Uterus (tissue), 4 donors: ENCODE data around the gene ZRANB3. TPM values are rescaled to one million over a fixed set of nuclear protein-coding genes. Genes with fewer than 3 reads are reported as not detected.

Experiments used
- DNase-seq, 2 donors: peaks; one replicate each; pipeline ENCODE4 v3.0.0-alpha.2; 2019 to 2020
- H3K27ac ChIP-seq, 2 donors: fragments of 200-600 bp; sonication (generic); 1 replicate in 1 of 2; 2 replicates in 1 of 2; pipeline ENCODE4 v1.5.1; 2016 to 2018
- H3K27me3 ChIP-seq, 2 donors: fragments of 200-600 bp; sonication (generic); one replicate each; pipeline ENCODE4 v1.5.1; 2018 to 2019; ENCODE audit warnings: control low read depth in 1 of 2
- H3K36me3 ChIP-seq, 2 donors: fragments of 200-600 bp; sonication (generic); one replicate each; pipeline ENCODE4 v1.5.1; 2019; ENCODE audit warnings: control low read depth in 1 of 2
- H3K4me1 ChIP-seq, 2 donors: fragments of 200-600 bp; sonication (generic); one replicate each; pipeline ENCODE4 v1.5.1; 2018 to 2019; ENCODE audit warnings: control low read depth in 1 of 2
- H3K4me3 ChIP-seq, 2 donors: fragments of 200-600 bp; sonication (generic); 1 replicate in 1 of 2; 2 replicates in 1 of 2; pipeline ENCODE4 v1.5.1; 2018 to 2019; ENCODE audit warnings: mild to moderate bottlenecking in 1 of 2
- H3K9me3 ChIP-seq, 2 donors: fragments of 200-600 bp; sonication (generic); one replicate each; pipeline ENCODE4 v1.5.1; 2019; ENCODE audit warnings: control low read depth in 1 of 2
- CTCF ChIP-seq, 4 experiments: fragments of 200-600 bp in 2 of 4; fragments of 450-650 bp in 2 of 4; sonication (generic) in 2 of 4; IDR thresholded peaks; one replicate each; pipeline ENCODE4 v1.5.1; 2016 to 2019; ENCODE audit warnings: antibody characterized with exemption in 4 of 4, mild to moderate bottlenecking in 2 of 4, moderate library complexity in 1 of 4
- POLR2A ChIP-seq, 2 donors: fragments of 450-650 bp; IDR thresholded peaks; one replicate each; pipeline ENCODE4 v1.6.1; 2016; ENCODE audit warnings: antibody characterized with exemption in 2 of 2, mild to moderate bottlenecking in 1 of 2, moderate library complexity in 1 of 2
- intact Hi-C: fragments of 100-400 bp; cut with DNase I; formaldehyde crosslinking; loops from one replicate; pipeline ENCODE4 v1.15.1; 2023; ENCODE audit warnings: low total_unique reads
- total RNA-seq, 4 donors: library from RNA; depleted of rRNA in 3 of 4; stranded (reverse); fragments of >200 nt in 3 of 4; gene quantifications; one replicate each; pipeline versions ENCODE4 v1.1.0 to v1.2.4, GENCODE V29; 2014 to 2023
- donor health status: DM: yes; HTN: yes; CAD: no.

ZRANB3 gene
- total RNA-seq, 4 donors from 2014 or later = 1.8 to 24.3 (median 5.5) TPM

- no peaks in the 10 kb centered on the region for H3K27me3 ChIP-seq
- intact Hi-C loops = no loop called here
- H3K27ac ChIP-seq = no peak overlapping the region
- DNase-seq = no peak
- no peak overlapping the region for H3K4me3 ChIP-seq
- no peaks in the 10 kb centered on the region for H3K36me3 ChIP-seq
- H3K4me1 ChIP-seq = no peaks in the 10 kb centered on the region
- H3K9me3 ChIP-seq = no peaks in the 10 kb centered on the region
- TF ChIP-seq CTCF (IDR thresholded peaks at IDR 0.05) = no peak
- no peak for TF ChIP-seq POLR2A (IDR thresholded peaks at IDR 0.05)
Measured at GRCh38 chr2:135271006-135271405, 260.0 kb downstream of the ZRANB3 start.

GRCh38 chr2:135265960-135266490, 265.0 kb downstream of the ZRANB3 start:
- Histone ChIP-seq H3K4me3 (no peak overlapping the region), H3K9me3 (no peaks in the 10 kb centered on the region), H3K27ac (no peak overlapping the region), H3K27me3 (no peaks in the 10 kb centered on the region), H3K4me1 (no peaks in the 10 kb centered on the region), H3K36me3 (no peaks in the 10 kb centered on the region)
- DNase-seq = no peak
- intact Hi-C loops = no loop called here
- TF ChIP-seq POLR2A (IDR thresholded peaks at IDR 0.05) (no peak), CTCF (IDR thresholded peaks at IDR 0.05) (no peak)

- no peak for DNase-seq
- Histone ChIP-seq H3K4me1 (no peaks in the 10 kb centered on the region), H3K27me3 (no peaks in the 10 kb centered on the region), H3K9me3 (no peaks in the 10 kb centered on the region), H3K4me3 (no peak overlapping the region), H3K27ac (no peak overlapping the region), H3K36me3 (no peaks in the 10 kb centered on the region)
- intact Hi-C loops = no loop called here
- TF ChIP-seq CTCF (IDR thresholded peaks at IDR 0.05) (no peak), POLR2A (IDR thresholded peaks at IDR 0.05) (no peak)
Measured at GRCh38 chr2:135259123-135259522, 271.9 kb downstream of the ZRANB3 start.

- intact Hi-C loops = no loop called here
- H3K36me3 ChIP-seq = no peaks in the 10 kb centered on the region
- H3K9me3 ChIP-seq = no peaks in the 10 kb centered on the region
- no peak for DNase-seq
- TF ChIP-seq POLR2A (IDR thresholded peaks at IDR 0.05) (no peak), CTCF (IDR thresholded peaks at IDR 0.05) (no peak)
- H3K27me3 ChIP-seq = no peaks in the 10 kb centered on the region
- H3K4me3 ChIP-seq = no peak overlapping the region
- no peak overlapping the region for H3K27ac ChIP-seq
- H3K4me1 ChIP-seq = no peaks in the 10 kb centered on the region
Measured at GRCh38 chr2:135258193-135258592, 272.8 kb downstream of the ZRANB3 start.

GRCh38 chr2:135257383-135258090, 273.5 kb downstream of the ZRANB3 start:
- Histone ChIP-seq H3K4me3 (no peak overlapping the region), H3K9me3 (no peaks in the 10 kb centered on the region), H3K27me3 (no peaks in the 10 kb centered on the region), H3K4me1 (no peaks in the 10 kb centered on the region), H3K36me3 (no peaks in the 10 kb centered on the region), H3K27ac (no peak overlapping the region)
- DNase-seq = no peak
- intact Hi-C loops = no loop called here
- no peak for TF ChIP-seq POLR2A (IDR thresholded peaks at IDR 0.05)
